CD4-positive, alpha-beta T cell treated with Interleukin-15 for 1 hour (primary cell): ENCODE data around the gene TPRG1L.

Experiments
- DNase-seq: peaks from one replicate; pipeline ENCODE4 v3.0.0-alpha.2; 2020

TPRG1L gene

DNA sequence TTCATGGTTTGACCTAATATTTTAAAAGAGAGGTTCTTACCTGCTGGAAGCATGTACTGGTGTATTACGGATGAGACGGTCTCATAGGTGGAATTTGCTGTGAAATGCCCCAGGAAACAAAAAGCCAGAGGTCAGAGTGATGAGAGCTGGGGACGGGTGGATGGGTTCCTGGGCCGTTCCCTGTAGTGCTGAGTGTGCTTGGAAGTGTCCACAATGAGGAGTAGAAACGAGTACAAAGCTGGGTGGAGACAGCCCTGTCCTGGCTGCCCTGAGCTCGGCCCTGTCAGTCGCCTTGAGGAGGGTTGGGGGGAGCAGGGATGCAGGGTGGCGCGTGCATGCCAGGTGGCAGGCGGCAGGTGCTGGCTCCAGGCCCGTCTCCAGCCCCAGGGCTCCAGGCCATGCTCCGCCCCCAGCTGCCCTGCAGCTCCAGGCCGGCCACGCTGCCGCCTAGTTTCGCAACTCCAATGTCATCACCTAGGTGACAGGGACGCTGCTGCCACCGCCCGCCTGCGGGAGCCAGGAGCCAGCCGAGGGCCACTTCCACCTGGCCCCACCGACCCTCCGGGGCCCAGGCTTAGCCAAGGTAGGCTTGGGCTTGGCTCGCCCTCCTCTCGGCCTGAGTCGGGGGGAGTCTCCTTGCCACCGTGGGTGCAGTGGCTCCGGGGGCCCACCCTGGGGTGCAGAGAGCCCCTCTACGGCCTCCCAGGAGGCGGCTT, 43.9 kb downstream of the TPRG1L start:
- peak; percentile 53 for DNase-seq

DNA sequence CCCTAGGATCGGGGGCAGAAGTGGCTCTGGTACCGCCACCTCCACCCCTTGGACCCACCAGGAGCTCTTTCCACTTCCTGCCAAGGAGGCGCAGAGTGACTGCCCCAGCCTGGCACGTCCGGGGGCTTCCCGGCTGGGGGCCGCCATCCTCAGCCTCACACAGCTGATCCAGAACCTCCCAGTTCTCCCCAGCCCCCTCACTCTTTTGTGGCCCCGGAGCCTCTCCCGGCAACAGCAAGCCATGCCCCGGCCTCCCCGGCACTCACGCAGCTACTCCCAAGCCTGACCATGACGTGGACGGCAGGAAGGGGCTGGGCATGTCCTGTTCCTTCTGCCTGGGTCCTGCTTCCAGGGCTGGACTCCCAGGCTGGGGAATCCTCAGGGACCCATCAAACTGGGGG, 44.6 kb downstream of the TPRG1L start:
- DNase-seq: no peak

DNA sequence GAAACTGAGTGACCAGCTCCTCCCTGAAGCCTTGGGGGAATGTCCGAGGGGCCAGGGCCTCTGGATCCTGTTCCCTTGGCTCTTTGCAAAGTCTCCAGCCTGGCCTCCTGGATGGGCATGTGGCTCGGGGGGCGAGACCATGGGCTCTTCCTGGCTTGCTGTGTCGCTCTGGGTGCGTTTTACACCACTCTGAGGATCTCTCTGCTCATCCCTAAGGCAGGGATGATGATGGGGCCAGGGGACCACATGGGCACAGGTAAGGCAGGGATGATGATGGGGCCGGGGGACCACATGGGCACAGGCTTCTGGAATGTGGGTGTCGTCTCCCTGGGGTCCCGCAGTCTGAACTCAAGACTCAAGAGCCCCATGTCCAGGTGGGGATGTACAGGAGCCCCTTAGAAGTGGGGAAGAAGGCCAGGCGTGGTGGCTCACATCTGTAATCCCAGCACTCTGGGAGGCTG, 45.2 kb downstream of the TPRG1L start:
- no peak for DNase-seq

DNA sequence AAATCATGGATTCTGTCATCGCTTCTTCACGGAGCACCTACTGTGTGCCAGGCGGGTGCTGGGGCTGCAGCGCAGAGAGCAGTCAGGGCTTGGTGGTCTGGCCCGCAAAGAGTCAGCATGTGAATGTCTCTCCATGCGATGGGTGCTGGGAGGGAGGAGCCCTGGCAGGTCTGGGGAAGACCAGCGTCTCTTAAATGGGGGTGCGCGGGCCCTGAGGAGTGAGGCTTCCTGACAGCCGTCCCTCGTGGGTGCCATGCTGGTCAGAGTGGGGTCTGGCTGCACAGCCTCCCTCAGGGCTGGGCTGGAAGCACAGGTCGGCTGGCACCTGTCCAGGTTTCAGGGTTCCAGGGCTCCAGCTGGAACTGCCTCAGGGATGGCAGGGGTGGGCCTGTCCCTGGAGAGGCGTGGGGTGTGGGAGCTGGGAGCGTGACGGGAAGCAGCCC, 46.0 kb downstream of the TPRG1L start:
- no peak for DNase-seq

DNA sequence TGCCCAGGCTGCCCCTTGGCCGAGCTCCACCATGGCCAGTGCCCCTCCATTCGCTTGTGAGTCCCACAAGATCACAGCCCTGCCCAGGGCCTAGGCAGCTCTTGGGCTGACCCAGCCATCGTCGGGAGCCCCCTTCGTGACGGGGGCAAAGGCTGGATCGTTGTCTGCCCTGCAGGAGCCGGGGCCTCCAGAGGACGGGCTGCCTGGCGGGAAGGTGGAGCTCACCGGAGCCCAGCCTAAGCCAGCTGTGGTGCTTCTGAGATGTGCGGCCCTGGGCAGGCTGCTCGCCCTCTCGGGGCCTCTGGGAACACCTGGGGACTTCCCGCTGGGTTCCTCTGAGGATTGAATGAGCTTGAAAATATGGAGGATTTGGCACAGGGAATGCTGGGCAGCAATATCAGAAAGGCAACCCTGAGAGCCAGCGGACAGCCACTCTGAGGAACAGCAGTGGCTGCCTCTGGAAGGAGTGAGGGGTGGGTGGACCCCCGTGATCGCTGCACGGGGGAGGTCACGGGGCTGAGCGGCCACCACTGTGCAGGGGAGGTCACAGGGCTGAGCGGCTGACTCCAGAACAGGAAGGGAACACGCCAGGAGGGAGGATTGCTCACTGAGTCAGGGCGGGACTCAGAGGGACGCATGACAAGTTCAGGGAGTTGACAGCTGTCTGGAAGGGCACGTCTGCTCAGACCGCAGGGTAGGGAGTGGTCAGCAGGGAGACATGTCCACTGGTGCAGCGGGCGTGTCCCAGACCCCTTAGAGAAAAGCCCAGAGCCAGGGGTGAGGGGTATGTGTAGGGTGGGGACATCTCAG, 46.8 kb downstream of the TPRG1L start:
- DNase-seq: no peak

DNA sequence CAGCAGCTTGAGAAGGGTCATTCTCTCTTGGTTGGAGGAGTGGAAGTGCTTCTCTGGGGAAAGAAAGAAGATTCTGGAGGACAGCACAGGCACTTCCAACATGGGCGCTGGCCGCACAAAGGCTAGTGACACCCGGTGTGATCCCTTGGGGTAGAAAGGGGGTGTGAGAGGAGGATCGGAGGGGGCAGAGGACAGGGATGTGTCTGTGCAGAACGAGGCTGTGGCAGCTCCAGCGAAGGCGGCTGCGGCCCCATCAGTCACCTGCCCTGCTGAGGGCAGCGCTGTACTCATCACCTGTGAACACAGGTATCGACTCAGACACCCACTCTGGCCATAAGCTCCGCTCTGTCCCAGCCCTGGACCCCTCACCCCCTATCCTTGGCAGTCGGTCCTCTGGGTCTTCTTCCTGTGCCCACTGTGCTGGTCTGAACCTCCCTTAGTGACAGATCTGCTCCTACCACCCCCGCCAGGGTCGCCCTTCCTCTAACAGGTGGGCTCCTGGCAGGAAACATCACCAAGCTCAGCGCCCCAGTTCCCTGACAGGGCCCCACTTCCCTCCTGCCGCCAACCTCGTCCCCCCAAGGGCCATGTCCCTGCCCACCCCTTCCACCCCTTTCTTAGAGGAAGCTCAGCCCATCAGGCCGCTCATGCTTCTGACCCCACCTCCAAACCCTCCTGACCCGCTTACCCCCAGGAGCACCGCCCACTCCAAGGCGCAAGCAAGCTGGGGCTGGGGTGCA, 47.6 kb downstream of the TPRG1L start:
- no peak for DNase-seq

DNA sequence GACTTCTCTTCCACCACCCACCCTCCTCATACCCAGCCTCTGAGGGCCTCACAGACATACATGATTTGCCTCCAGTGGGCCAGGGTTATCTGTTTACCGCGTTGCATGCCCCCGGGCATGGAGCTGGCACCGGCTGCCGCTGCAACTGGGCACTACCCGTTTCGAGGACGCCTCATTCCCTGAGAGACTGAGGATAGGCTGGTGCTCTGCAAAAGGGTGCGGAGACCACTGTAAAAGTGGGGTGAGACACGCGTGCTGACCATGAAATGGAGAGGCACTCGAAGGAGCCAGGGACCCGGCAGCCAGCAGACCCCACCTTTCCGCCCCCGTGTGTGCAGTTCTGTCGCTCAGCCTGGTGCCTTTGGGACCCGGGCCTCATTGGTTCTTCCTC, 48.2 kb downstream of the TPRG1L start:
- DNase-seq: no peak

DNA sequence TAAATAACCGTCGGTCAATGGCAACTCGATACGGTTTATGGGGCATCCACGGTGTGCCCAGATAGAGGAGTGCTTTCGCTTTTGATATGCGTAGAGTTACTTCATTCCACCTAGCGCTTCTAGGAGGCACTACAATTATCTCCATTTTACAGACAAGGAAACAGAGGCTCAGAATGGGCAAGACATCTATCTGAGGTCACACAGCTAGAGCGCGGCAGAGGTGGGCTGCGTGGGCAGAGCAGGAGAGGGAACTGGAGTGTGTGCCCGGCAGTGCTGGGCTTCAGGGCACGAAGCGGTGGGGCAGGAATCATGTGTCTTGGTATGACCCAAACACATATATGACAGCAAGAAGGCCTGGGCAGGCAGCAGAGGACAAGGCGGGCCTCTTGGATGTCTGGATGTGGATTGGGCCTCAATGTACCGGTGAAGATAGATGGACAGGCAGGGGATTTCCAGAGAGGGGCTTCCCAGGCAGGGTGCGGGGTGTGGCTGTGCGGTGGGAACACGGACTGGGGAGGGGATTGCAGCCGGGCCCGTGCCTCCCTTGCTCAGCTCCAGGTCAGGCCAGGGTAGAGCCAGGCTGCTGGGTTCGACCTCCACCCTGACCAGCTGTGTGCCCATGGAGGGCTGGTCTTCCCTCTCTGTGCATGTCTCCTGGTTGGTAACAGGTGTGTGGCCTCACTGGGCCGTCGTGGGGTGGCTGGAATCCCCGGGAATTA, 48.7 kb downstream of the TPRG1L start:
- DNase-seq: no peak

DNA sequence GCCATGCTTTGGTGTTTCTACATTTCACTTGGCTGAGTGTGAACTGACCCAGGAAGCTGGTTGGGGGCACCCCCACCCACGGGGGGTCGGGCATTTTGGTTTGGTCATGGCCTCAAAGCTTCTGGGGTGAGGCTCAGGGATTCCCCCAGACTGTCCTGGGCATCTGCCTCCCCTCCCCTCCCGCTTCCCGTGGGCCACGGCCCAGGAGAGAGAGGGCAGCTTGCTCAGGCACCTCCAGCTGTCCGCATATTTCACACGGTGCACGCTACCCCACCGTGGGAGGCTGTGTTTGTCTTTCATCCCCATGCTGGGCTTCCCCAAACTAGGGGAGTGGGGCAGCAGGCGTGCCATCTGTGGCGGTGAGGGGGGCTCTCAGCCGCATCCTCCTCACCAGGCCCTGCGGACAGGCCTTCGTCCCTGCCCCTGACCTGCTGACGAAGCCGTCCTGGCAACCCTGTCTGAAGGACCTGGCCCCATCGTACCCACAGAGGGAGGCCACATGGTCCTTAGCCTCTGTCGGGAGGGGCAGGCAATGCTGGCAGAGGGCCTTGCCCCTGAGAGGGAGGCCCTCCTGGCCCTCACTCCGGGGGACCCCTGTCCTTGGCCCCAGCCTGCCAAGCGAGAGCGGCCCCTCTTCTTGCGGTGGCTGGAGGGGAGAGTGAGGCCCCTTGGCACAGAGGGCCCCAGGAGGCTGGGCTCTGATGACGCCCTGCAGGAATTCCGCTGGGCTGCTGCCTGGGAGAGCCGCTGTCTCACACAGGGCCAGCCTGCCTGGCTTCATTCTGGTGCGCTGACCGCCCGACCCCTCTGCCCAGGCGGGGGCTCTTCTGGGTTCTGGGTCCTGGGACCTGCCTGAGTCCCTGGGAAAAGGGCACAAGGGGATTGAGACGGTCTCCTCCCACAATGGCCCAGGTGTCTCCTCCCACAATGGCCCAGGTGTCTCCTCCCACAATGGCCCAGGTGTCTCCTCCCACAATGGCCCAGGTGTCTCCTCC, 49.6 kb downstream of the TPRG1L start:
- DNase-seq: no peak

DNA sequence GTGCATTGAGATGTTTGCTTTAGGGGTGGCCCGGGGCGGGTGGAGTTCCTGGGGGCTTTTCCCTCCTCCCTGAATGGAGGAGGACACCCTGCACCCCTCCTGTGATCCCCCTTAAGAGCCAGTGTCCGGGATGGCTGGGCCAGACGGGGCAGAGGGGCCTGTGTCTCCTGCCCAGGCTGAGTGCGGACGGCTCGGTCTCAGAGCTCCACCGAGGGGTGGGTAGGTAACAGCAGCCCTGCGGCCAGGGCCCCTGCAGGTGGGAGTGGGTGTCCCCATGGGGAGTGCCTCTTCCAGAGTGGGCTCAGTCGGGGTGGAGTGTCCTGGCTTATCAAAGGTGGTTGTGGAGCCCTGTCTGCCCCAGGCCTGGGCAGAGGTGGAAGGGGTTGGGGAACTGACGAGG, 50.6 kb downstream of the TPRG1L start:
- no peak for DNase-seq

DNA sequence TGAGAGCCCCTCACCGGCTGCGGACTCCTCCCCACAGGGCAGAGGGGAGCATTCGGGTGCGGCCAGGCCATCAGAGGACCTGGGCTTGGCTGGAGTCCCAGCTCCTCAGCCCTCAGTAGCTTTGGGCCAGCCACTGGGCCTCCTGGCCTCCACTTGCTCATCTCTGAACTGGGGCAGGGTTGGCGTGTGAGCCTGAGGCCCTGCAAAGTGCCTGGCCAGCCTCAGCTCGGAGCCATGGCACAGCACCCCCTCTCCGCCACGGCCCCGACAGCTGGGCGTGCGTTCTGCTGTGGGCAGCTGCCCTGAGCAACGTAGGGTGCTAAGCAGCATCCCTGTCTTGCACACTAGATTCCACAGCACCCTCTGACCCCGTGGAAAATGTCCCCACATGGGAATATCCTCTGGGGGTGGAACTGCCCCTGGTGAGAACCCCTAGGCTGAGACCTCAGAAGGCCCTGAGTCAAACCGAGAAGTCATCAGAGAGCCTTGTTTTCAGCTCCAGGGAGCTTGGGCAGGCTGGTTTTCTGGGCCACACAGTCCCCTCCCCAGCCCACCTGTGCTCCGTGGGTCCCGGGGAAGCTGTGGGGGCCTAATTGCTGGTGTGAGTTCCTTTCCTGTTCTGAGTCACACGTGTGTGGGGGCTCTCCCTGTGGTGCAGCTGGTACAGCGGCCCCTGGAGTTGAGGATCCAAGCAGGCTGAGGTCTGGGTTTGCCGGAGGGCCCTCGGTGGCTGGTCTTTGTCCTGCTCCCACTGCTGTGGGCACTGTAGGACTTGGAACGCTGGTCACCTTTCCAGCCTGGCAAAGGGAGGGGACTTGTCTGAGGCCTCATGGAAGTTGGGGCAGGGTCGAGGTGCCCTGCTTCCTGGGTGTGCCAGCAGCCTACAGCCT, 52.0 kb downstream of the TPRG1L start:
- DNase-seq: no peak

DNA sequence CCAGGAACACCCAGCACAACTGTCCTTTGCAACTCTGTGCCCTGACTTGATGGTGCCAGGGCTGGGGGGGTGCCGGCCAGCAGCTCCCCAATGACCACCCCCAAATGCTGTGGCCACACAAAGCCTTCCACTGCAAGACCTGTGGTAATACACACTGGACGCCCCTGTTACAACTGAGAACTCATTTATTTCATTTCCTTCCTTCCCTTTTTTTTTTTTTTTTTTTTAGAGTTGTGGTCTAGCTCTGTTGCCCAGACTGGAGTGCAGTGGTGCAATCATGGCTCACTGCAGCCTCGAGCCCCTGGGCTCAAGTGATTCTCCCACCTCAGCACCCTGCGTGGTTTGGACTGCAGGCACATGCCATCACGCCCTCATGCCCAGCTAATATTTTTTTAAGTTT, 52.7 kb downstream of the TPRG1L start:
- peak; percentile 26 for DNase-seq

DNA sequence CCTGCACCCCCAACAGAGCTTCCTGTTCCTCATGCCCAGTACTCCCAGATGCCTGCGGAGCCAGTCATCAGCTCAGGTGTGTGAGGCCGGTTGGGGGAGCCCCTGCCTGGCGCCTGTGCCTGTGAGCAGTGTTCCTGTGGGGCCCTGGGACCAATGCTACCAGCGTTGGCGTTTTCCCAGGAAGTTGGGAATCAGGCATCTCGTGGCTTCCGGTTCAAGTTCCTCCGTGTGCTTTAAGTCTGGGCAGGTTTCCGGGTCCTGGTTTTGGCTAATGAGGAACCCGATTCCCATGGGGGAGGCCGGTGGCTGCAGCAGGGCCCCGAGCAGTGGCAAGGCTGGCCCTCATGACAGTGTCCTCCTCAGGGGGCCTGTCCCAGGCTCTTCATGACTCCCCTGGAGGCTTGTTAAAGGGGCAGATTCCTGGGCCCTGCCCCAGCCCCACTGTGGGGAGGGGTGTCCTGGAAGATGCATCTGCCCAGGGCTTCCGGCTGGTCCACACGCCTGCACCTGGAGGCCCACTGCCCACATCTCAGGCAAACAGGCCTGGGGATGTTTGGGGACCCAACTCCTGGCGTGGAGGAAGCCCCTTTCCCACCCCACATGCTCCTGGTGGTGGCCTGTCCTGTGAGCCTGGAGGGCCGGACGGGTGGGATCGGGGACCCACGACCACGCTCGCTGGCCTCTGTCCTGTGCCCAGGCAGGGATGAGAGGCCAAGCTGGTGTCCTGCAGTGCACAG, 53.7 kb downstream of the TPRG1L start:
- DNase-seq: no peak

DNA sequence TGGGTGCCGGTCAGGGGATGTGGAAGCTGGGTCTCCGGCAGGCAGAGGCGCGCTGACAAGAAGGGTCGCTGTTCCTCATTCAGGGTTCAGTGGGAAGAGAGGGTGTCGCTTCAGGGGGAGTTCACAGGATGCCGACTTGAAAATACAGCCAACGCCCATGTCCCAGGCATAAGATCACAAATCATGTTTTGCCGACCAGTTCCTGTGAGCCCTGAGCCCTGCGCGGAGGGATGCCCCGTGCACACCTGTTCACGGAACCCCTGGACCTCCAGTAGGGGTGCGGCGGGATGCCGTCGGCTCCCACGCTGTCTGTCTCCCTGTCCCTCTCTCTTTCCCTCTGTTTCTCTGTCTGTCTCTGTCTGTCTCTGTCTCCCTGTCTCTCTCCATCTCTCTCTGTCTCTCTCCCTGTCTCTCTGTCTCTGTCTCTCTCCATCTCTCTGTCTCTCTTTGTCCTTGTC, 54.3 kb downstream of the TPRG1L start:
- DNase-seq: peak; percentile 25
